HUES48 (cell line): Measurements from ENCODE around the gene PPY.
"Not testable (repeated sequence)": the region's sequence is repeated elsewhere in the genome, so short reads cannot be mapped to it uniquely, and the experiment has no call there.

Source experiments
- H3K27ac ChIP-seq: one replicate; pipeline ENCODE4 v1.7.0; 2013; ENCODE audit warnings: low read depth, low read length, inconsistent platforms
- H3K27me3 ChIP-seq: 2 replicates; pipeline ENCODE4 v1.6.1; 2013; ENCODE audit warnings: mild to moderate bottlenecking, low read length; ENCODE audit not compliant: control insufficient read depth, insufficient read depth
- H3K36me3 ChIP-seq: 2 replicates; pipeline ENCODE4 v1.6.1; 2013; ENCODE audit warnings: low read length; ENCODE audit not compliant: control insufficient read depth, insufficient read depth
- H3K4me1 ChIP-seq: 2 replicates; pipeline ENCODE4 v1.6.1; 2013; ENCODE audit warnings: mild to moderate bottlenecking, low read length; ENCODE audit not compliant: control insufficient read depth, insufficient read depth
- H3K4me3 ChIP-seq: 2 replicates; pipeline ENCODE4 v1.5.1; 2013; ENCODE audit warnings: mild to moderate bottlenecking, low read depth, low read length
- H3K9ac ChIP-seq: 2 replicates; pipeline ENCODE4 v1.6.1; 2013; ENCODE audit warnings: mild to moderate bottlenecking, low read depth, low read length, moderate library complexity
- H3K9me3 ChIP-seq: 2 replicates; pipeline ENCODE4 v1.6.1; 2013; ENCODE audit warnings: low read length; ENCODE audit not compliant: control insufficient read depth, insufficient read depth

PPY gene

DNA sequence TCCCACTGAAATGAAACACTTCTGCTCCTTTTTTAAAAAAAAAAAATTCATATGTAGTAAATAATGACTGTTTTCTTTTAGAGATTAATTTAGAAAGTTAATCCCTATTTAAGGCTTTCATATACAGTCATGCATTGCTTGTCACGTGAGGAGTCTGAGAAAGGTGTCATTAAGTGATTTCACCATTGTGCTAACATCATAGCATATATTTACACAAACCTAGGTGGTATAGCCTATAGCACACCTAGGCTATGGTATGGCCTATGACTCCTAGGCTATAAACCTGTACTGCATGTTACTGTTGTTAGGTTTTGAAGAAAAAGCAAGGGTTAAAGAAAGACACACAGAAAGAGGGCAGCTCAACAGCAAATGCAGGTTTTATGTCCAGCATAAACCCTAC is 13.7 kb downstream of the PPY start:
- peaks cover 34% of the 10 kb centered on the region for H3K27me3 ChIP-seq
- H3K36me3 ChIP-seq = no peaks in the 10 kb centered on the region
- H3K4me1 ChIP-seq = no peaks in the 10 kb centered on the region
- no peaks in the 10 kb centered on the region for H3K9me3 ChIP-seq
- H3K27ac ChIP-seq = no peak overlapping the region
- H3K9ac ChIP-seq = no peak overlapping the region
- no peak overlapping the region for H3K4me3 ChIP-seq

DNA sequence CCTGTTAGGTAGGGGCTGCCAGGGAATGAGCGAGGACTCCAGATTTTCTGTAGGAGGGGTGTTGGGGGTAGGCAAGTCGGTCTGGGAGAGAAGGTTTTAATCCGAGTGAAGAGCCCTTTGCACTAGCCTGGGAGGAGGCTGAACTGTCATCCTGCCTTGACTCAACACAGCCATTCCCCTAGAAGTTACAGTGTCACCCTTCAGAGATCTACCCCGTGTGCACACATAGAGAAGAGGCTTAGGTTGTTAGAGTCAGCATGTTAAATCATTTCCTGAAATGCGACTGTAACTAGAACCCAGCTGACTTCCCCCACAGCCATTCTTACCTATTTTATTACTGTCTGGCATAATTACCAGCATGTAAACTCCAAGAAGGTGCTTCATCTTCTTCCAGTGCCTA is 14.3 kb downstream of the PPY start:
- H3K36me3 ChIP-seq, H3K9ac ChIP-seq: not testable (repeated sequence)
- H3K27me3 ChIP-seq = peaks cover 34% of the 10 kb centered on the region

DNA sequence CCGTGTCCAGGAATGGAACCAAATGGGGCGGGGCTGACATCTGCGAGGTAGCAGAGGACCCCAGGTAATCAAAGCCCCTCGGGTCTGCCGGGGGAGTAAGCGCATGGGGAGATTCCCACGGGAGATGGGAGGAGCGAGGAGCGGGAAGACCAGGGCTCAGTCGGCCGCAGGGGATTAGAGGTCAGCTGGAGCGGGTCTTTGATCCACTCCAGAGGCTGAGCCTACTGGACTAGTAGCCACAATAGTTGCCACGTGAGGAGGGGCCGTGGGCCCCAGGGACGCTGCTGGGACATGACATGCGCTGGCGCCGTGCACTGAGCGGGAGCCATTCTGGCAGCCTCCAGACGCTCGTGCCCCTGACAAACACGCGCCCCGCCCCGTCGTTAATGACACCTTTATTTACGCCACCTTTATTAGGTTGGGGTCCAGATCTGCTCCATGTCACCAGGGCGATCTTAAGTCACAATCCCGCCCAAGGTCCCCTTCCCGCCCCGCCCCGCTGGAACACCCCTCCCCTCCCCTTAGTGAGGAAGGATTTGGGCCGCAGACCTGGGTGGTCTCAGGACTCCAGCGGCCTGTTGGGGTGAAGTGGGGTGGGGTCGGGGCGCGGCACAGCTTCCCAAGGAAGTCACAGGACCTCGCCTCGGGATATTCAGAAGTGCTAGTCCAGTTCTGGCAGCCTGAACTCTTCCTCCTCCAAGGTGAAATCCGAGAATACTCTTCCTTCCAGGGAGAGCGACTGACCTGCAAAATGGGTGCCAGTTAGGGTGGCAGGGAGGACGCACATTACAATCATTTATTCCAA is 15.0 kb downstream of the PPY start:
- Histone ChIP-seq H3K36me3 (no peaks in the 10 kb centered on the region), H3K9me3 (no peaks in the 10 kb centered on the region), H3K27me3 (peaks cover 34% of the 10 kb centered on the region), H3K4me3 (peak overlapping the region; percentile 51), H3K27ac (no peak overlapping the region), H3K9ac (no peak overlapping the region), H3K4me1 (no peaks in the 10 kb centered on the region)

More for the DNA sequence above, 14.3 kb downstream of the PPY start:
- H3K4me1 ChIP-seq, H3K9me3 ChIP-seq, H3K27ac ChIP-seq: not testable (repeated sequence)
- peak overlapping the region; percentile 51; the same call in 1 of the 2 replicates for H3K4me3 ChIP-seq

DNA sequence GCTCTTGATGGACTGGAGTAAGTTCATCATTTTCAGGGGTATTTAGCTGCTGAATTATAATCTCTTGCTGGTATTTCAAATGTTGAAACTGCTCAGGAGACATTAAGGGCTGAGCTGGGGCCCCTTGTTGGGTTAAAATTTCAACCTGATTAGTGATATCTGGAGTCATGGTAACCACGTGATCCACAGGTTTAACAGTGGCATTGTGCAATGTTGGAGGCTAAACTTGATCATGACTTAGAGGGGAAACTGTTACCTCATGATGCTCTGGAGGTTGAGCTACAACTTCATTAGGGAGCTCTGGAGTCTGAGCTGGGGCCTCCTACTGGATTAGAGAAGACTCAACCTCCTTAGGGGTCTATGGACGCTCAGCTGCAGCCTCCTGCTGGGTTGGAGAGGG is 17.7 kb downstream of the PPY start:
- Histone ChIP-seq H3K36me3 (no peaks in the 10 kb centered on the region), H3K9me3 (no peaks in the 10 kb centered on the region), H3K27me3 (peaks cover 34% of the 10 kb centered on the region), H3K4me3 (no peak overlapping the region), H3K9ac (no peak overlapping the region), H3K4me1 (no peaks in the 10 kb centered on the region), H3K27ac (no peak overlapping the region)

DNA sequence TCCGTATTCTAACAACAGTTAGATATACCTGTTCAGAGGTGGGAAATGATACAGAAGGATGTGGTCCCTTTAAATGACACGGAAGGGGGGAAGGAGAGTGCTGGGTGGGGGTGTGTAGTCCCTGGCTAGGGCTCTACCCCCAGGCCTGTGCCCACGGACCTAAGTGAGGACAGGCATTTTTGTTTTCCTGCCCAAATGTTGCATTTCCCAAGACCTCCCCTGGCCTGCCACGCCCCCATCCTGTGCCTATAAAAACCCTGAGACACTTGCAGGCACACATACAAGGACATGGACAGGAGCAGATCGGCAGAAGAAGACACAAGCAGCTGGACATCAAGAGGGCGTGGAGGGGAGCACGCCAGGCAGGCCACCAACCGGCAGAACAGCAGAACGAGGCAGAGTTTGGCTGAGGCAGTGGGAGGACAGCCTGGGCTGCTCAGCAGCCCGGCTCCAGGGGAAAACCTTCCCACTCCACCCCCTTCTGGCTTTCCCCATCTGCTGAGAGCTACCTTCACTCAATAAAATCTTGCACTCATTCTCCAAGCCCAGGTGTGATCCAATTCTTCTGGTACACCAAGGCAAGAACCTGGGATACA is 21.7 kb downstream of the PPY start:
- Histone ChIP-seq H3K9ac (no peak overlapping the region), H3K9me3 (no peaks in the 10 kb centered on the region), H3K4me3 (no peak overlapping the region), H3K36me3 (no peaks in the 10 kb centered on the region), H3K4me1 (peaks cover 4% of the 10 kb centered on the region; the same call in 1 of the 2 replicates), H3K27me3 (peaks cover 10% of the 10 kb centered on the region), H3K27ac (no peak overlapping the region)

DNA sequence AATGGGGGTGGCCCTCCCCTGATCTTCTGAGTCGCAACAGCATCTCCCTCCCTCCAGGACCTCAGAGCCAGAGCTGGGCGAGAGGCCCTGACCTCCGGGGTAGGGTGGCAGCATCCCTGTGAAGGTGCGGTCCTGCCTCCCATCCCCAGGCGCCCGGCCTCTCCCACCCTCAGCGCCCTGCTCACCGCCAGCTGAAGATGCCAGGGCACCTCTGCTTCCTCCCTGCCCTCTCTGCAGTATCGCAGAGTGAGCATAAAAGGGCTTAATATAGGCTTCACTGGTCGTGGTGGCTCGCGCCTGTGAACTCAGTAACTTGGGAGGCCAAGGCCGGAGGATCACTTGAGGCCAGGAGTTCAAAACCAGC is 24.3 kb downstream of the PPY start:
- Histone ChIP-seq H3K27me3 (peaks cover 7% of the 10 kb centered on the region), H3K9me3 (no peaks in the 10 kb centered on the region), H3K4me3 (peak overlapping the region; percentile 39; the same call in 1 of the 2 replicates), H3K36me3 (no peaks in the 10 kb centered on the region), H3K27ac (no peak overlapping the region), H3K9ac (no peak overlapping the region), H3K4me1 (peaks cover 4% of the 10 kb centered on the region; the same call in 1 of the 2 replicates)

DNA sequence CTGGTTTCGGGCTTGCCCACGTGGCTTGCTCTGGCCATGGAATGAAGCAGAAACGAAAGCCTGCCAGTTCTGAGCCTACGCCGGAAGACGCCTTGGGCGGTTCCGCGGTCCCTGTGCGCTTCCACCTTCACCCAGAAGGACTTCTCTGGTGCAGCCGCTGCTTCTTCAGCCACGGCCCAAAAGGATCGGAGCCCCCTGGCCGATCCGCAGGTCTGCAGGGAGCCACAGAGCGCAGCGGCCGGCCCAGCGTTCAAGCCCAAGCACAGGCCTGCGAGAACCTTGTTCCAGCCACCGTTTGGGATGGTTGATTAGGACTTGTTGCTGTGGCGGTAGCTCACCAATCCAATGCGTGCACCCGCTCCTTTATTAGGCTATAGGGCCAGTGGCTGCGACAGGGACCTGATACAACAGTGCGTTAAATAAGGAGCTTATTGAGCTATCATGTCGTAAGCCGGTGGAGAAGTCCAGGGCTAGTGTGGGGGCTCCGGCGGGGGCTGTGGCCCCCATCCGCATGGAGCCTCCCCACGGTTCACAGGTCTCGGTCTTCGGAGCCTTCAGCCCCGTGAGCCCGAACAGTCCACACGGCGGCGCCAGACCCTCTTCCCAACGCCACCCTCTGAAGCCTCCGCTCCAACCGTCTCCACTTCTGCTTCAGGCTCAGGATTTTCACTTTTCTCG is 24.8 kb downstream of the PPY start:
- Histone ChIP-seq H3K9me3 (no peaks in the 10 kb centered on the region), H3K27me3 (peaks cover 7% of the 10 kb centered on the region), H3K4me3 (peak overlapping the region; percentile 39; the same call in 1 of the 2 replicates), H3K36me3 (no peaks in the 10 kb centered on the region), H3K27ac (no peak overlapping the region), H3K9ac (no peak overlapping the region), H3K4me1 (peaks cover 4% of the 10 kb centered on the region; the same call in 1 of the 2 replicates)

DNA sequence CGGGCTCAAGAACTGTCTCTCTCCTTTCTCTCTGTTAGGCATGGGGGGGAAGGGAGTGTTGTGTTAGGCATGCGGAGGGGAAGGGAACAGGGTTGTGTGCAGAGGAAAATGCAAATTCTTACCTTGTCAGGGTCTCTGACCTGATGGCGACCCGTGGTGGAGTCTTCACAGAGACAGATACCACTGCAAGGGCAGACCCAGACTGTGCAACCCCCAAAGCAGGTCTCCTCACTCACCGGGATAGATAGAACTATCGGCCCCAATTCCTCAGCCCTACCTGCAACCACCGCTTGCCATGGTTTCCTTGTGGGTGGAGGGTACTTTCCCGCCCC is 25.3 kb downstream of the PPY start:
- no peak overlapping the region for H3K27ac ChIP-seq
- peaks cover 7% of the 10 kb centered on the region for H3K27me3 ChIP-seq
- no peaks in the 10 kb centered on the region for H3K9me3 ChIP-seq
- H3K9ac ChIP-seq = no peak overlapping the region
- no peaks in the 10 kb centered on the region for H3K36me3 ChIP-seq
- no peak overlapping the region for H3K4me3 ChIP-seq
- peaks cover 4% of the 10 kb centered on the region; the same call in 1 of the 2 replicates for H3K4me1 ChIP-seq

DNA sequence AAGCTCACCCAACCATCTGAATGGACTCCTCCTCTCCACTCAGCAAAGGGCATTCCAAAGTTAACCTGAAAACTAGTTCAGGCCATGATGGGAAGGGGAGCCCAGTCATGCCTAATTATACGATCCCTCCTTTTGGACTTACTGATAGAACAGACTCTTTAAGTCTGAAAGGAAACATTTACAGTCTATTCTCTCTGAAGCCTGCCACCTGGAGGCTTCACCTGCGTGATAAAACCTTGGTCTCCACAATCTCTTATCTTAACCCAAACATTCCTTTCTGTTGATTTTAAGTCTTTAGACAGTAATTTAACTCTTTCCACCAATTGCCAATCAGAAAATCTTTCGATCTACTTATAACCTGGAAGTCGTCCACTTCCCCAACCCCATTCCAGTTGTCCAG is 25.9 kb downstream of the PPY start:
- Histone ChIP-seq H3K4me1 (peaks cover 4% of the 10 kb centered on the region; the same call in 1 of the 2 replicates), H3K9me3 (no peaks in the 10 kb centered on the region), H3K27ac (no peak overlapping the region), H3K27me3 (peaks cover 7% of the 10 kb centered on the region), H3K36me3 (no peaks in the 10 kb centered on the region), H3K9ac (no peak overlapping the region), H3K4me3 (no peak overlapping the region)

DNA sequence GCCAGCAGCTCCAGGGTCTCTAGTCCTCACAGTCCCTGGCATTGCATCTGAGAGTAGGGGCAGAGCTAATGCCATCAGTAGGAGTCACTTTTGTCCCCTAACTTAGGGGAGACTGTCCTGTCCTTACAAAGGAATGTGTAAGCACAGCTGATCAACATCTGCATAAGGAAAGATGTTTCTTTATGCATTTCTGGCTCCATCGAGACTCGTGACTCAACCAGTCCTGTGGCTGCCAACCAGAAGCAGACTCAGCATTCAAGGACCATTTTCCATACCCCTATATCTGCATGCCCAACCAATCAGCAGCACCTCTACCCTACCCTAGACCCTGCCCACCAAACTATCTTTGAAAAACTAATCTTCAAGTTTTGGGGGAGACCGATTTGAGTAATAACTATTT is 26.7 kb downstream of the PPY start:
- H3K9ac ChIP-seq = no peak overlapping the region
- H3K4me3 ChIP-seq = no peak overlapping the region
- H3K4me1 ChIP-seq = peaks cover 4% of the 10 kb centered on the region; the same call in 1 of the 2 replicates
- peaks cover 7% of the 10 kb centered on the region for H3K27me3 ChIP-seq
- no peaks in the 10 kb centered on the region for H3K9me3 ChIP-seq
- no peaks in the 10 kb centered on the region for H3K36me3 ChIP-seq
- H3K27ac ChIP-seq = no peak overlapping the region

DNA sequence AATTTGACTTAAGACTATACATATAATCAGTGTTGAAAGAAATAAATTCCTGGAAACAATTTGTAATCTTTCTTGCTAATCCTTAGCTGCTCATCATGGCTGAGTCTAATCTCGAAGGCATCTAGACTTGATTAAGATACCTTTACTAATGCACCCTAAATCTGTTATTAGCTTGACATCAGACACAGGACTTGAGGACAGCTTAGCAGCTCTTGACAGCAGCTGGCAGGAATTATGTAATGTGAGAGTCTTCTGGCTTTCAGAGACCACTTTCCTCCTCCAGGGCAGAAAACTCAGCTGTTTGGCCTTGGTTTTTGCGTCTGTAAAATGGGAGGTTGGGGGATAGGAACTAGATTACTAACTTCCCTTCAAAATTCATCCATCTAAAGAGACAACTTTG is 27.8 kb downstream of the PPY start:
- Histone ChIP-seq H3K9ac (no peak overlapping the region), H3K9me3 (no peaks in the 10 kb centered on the region), H3K36me3 (no peaks in the 10 kb centered on the region), H3K27ac (no peak overlapping the region), H3K27me3 (peaks cover 10% of the 10 kb centered on the region), H3K4me1 (peaks cover 4% of the 10 kb centered on the region; the same call in 1 of the 2 replicates), H3K4me3 (no peak overlapping the region)
